GM12873 (cell line): Measurements from ENCODE around the gene ZNF469.

Source experiments
- TF ChIP-seq, protein P1 (sequence below): IDR thresholded peaks from 2 replicates; pipeline ENCODE4 v1.5.1; 2012; ENCODE audit warnings: low read depth, mild to moderate bottlenecking, moderate library complexity, low read length, control low read depth; ENCODE audit not compliant: insufficient read depth; ENCODE audit errors: missing control alignments

The ZNF469 gene

DNA sequence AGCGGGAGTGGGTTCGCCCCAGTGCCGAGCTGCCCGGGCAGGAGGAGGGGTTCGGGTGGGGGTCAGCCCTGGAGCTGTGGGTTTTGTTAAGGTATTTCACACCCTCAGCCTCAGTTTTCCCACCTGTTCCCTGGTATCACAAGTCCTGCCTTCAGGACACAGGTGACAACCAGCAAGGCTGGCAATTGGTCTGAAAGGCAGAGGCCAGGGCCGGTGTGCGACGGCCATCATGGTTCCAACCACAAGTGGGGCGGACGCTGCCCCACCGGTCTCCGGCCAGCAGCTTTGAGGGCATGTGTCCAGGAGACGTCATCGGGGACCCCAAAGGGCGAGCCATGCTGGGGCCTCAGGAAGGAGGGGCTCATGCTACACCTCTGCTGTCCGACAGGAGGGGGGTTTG lies 10.8 kb downstream of the ZNF469 start:
- TF ChIP-seq, protein P1, sequence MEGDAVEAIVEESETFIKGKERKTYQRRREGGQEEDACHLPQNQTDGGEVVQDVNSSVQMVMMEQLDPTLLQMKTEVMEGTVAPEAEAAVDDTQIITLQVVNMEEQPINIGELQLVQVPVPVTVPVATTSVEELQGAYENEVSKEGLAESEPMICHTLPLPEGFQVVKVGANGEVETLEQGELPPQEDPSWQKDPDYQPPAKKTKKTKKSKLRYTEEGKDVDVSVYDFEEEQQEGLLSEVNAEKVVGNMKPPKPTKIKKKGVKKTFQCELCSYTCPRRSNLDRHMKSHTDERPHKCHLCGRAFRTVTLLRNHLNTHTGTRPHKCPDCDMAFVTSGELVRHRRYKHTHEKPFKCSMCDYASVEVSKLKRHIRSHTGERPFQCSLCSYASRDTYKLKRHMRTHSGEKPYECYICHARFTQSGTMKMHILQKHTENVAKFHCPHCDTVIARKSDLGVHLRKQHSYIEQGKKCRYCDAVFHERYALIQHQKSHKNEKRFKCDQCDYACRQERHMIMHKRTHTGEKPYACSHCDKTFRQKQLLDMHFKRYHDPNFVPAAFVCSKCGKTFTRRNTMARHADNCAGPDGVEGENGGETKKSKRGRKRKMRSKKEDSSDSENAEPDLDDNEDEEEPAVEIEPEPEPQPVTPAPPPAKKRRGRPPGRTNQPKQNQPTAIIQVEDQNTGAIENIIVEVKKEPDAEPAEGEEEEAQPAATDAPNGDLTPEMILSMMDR: no peak

DNA sequence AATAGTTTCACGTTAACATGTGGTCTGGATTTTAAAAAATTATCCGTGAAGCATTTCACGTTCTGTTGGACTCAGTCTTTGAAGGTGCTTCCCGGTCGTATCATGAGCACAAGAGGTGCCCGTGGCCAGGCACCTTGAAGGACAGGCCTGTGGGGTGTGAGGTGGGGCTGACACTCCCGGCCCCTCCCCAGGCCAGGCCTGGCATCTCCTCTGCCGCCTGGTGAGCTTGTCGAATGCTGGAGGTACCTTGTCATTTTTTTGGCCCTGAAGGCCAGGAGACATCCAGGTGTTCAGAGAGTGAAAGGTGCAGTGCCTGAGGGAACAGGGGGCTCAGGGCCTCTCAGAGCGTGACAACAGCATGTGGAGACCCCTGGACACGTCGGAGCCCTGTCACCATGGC lies 11.7 kb downstream of the ZNF469 start:
- TF ChIP-seq, protein P1: no peak

DNA sequence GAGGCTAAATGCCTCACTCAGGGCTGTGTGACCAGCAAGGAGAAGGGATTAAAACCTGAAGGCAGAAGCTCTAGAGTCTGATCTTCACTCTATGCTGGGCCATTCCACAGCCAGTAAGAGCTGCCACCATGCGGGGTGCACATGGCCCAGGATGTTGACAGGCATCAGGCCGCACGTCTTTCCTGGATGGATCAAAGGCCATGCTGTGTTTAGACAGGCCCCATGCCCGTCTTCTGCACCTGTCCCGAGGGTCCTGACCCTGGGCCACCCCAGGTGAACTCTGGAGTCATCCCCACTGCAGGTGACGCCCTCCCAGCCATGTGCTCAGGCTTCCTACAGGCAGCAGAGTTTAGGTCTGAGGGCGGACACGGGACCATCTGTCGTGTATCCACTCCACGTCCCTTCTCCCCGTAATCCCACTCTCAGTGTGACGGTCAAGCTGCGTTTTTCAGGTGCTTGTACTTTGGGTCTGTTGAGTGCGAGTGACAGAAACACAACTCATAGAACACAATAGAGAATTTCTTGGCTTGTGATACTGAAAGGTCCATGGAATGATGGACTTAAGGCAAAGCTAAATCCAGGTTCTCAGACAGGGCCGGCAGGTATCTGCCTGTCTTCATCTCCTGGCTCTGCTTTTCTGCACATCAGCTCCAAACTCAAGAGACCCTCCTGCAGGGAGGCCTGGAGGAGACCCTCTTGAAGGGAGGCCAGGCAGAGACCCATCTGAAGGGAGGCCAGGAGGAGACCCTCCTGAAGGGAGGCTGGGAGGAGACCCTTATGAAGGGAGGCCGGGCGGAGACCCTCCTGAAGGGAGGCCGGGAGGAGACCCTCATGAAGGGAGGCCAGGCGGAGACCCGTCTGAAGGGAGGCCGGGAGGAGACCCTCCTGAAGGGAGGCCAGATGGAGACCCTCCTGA lies 13.2 kb downstream of the ZNF469 start:
- TF ChIP-seq, protein P1: no peak

DNA sequence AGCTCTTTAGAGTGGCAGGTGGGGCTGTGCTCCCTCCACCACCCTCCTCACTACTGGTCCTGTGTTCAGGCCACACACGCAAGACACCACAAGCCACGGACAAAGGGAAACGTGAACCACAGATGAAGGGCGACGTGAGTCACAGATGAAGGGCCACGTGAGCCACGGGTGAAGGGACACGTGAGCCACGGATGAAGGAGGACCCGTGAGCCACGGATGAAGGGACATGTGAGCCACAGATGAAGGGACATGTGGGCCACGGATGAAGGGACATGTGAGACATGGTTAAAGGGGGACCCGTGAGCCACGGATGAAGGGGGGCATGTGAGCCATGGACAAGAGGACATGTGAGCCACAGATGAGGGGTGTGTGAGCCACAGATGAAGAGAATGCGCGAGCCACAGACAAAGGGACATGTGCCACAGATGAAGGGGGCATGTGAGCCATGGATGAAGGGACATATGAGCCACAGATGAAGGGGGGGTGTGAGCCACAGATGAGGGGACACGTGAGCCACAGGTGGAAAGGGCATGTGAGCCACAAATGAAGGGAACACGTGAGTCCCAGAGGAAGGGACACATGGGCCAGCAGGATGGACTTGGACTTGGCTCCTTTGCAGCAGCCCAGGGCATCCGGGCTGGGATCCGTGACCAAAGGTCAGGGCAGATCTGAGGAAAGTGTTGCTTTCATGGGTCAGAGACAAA lies 15.6 kb downstream of the ZNF469 start:
- TF ChIP-seq, protein P1: no peak

DNA sequence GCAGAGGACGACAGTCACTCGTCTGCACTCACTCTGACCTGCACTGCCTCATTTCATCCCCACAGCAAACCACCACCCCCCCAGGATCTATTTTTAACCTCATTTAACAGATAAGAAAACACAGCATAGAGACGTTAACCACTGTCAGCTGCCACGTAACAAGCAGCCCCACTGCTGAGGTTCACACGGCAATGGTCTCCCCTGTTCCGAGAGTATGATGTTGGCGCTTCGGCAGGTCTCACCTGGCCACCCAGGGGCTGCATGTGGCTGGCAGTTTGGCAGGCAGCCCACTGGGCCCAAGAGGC lies 16.1 kb downstream of the ZNF469 start:
- TF ChIP-seq, protein P1: no peak

DNA sequence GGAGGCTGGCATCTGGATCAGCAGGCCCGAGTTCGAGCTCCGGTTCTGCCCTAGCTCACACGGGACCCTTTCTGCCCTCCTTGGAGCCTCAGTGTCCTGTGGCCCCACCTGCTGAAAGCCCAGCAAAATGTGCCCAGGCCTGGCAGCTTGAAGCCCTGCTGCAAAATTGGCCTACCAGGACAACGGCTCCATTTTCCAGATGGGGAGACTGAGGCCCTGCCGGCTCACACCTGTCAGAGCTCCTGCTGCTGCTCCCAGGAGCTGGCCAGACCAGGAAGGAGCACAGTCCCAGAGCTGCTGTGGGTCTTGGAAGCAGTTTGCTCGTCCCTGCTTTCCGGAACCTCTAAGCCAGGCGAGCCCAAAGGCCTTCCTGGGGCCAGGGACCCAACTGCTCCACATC lies 17.4 kb downstream of the ZNF469 start:
- TF ChIP-seq, protein P1: no peak

DNA sequence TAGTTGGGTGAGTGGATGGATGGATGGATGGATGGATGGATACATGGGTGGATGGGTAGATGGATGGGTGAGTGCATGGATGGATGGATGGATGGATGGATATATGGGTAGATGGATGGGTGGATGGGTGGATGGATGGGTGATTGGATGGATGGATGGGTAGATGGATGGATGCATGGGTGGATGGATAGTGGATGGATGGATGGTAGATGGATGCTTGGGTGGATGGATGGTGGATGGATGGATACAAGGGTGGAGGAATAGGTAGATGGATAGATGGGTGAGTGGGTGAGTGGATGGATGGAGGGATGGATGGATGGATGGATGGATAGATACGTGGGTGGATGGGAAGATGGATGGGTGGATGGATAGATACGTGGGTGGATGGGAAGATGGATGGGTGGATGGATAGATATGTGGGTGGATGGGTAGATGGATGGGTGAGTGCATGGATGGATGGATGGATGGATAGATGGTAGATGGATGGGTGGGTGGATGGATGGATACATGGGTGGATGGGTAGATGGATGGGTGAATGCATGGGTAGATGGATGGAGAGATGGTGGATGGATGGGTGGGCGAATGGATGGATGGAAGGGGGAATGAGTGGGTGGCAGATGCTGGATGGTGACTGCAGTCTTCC lies 19.0 kb downstream of the ZNF469 start:
- TF ChIP-seq, protein P1: no peak
